A549 treated with ZK216348 at 1 μM for 4 hours (cell line): ENCODE results near the gene LCMT1. TPM values are rescaled to one million over a fixed set of nuclear protein-coding genes. Genes with fewer than 3 reads are reported as not detected.

Source experiments
- total RNA-seq: library from RNA; stranded (reverse); fragments of 200-300 nt; extraction: Qiagen RNA extraction; gene quantifications from 5 replicates; pipeline ENCODE4 v1.2.3, GENCODE V29; 2022; ENCODE audit warnings: low read depth

The LCMT1 gene
- 36.8 to 40.3 TPM (median 37.0 TPM) in 5 replicates for total RNA-seq

GRCh38 chr16:25111403-25112166 is at the start of gene LCMT1:
Gene LCMT1 (plus strand): TSS chr16:25111742. CDS start chr16:25111884, 142 bp downstream.

Other genes starting within 250 kb of the LCMT1 start
- 55.9 to 70.0 TPM (median 63.0 TPM) in 5 replicates for gene ARHGAP17, start 96.4 kb upstream of the LCMT1 start, total RNA-seq
- not detected in 5 replicates for gene AQP8, start 105.2 kb downstream of the LCMT1 start, total RNA-seq
- gene ZKSCAN2, start 146.1 kb downstream of the LCMT1 start, total RNA-seq, result 1.6 to 2.5 TPM (median 2.3 TPM) in 5 replicates